VCaP (cell line): ENCODE data around the gene TMEM184A.

Experiments used
- H3K27ac ChIP-seq: fragments of 450-650 bp; 2 replicates; pipeline ENCODE4 v1.5.1; 2017
- TF ChIP-seq, protein P1 (sequence below): fragments of 450-650 bp; conservative IDR thresholded peaks from 2 replicates; pipeline ENCODE4 v1.5.1; 2017; ENCODE audit warnings: mild to moderate bottlenecking, moderate library complexity

The TMEM184A gene

DNA sequence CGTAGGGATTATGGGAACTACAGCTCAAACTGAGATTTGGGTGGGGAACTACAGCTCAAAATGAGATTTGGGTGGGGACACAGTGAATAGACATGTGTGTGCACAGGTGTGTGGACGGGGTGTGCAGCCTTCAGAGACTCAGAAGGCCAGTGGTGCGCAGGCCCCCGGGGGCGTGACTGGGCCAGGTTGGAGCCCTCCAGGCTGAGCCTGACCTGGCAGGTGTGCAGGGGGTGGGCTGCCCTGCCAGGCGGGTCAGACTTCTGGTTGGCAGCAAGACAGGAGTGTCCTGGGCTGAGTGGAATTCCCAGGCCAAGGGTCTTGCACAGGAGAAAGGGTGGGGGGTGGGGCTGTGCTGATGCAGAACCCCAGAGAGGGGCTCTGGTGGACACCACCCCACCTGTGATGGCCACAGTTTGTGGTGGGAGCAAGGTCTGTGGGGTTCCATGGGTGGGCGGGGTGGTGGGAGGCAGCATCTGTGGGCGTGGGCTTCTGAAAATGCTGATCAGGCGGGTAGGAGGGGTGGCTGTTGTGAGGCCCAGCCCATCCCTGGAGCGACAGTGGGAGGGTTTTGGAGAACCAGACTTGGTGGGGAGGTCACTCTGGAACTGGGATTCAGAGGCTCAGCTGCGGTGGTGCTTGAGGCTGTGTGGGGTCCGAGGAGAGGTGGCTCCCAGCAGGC lies 43.1 kb upstream of the TMEM184A start:
- TF ChIP-seq, protein P1, sequence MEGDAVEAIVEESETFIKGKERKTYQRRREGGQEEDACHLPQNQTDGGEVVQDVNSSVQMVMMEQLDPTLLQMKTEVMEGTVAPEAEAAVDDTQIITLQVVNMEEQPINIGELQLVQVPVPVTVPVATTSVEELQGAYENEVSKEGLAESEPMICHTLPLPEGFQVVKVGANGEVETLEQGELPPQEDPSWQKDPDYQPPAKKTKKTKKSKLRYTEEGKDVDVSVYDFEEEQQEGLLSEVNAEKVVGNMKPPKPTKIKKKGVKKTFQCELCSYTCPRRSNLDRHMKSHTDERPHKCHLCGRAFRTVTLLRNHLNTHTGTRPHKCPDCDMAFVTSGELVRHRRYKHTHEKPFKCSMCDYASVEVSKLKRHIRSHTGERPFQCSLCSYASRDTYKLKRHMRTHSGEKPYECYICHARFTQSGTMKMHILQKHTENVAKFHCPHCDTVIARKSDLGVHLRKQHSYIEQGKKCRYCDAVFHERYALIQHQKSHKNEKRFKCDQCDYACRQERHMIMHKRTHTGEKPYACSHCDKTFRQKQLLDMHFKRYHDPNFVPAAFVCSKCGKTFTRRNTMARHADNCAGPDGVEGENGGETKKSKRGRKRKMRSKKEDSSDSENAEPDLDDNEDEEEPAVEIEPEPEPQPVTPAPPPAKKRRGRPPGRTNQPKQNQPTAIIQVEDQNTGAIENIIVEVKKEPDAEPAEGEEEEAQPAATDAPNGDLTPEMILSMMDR: no peak
- no peak overlapping the region for H3K27ac ChIP-seq

DNA sequence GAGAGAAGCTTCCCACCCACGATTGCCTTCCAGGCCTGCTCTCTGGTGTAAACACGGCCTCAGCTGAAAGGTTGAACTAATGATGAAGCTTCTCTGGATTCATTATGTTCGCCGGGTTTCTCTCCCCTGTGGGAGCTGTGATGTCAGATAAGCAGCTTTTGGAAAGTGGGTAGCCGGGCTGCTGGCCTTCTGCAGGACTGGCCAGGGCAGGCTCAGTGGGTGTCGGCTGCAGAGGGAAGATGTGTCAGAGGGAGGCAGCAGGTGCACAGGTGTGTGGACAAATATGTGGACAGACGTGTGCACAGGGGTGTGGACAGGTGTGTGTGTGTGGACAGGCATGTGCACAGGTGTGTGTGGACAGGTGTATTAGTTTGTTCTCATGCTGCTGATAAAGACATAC lies 42.3 kb upstream of the TMEM184A start:
- TF ChIP-seq, protein P1: no peak
- H3K27ac ChIP-seq: no peak overlapping the region

DNA sequence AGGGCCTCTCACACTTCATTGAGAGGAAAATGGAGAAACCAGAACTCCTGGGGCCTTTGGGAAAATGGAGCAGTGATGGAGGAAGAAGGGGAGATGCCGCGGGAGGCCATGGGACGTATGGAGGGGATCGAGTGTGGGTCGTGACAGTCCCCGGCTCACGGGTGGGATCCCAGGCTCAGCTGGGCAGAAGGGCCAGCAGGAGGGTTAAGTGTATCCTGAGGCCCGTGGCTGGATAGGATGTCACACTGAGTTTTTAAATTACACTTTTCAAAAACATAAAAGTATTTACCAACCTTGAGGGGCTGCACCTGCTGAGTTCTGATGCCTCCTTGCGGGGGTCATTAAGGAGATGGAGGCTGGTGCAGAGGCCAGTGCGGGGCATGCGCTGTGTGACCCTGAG lies 41.8 kb upstream of the TMEM184A start:
- no peak overlapping the region for H3K27ac ChIP-seq
- TF ChIP-seq, protein P1: no peak

DNA sequence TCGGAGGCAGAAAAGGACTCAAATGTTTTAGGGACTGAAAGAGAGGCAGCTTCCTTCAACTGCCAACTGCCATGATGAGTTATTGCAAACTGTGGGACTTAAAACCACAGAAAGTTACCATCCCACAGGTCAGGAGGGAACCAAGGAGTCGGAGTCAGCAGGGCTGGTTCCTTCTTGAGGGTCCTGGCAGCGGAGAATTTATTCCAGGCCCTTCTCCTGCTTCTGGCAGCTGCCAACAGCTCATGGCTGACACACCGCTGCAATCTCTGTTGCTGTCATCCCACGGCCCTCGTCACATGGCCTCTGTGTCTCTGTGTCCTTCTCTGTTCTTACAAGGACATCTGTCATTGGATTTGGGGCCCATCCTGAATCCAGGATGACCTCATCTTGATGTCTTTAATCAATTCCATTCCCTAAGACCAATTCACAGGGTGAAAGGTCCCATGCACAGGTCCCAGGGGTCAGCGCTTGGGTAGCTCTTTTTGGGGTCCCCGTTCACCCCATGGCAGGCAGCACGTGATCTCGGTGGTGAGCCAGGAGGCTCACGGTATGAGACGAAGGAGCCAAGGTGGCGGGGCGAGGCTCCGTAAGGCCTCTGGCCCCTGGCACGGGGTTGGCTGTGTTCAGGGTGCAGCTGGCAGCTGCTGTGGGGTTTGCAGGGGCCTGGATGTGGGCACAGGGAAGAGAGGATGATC lies 41.2 kb upstream of the TMEM184A start:
- H3K27ac ChIP-seq: no peak overlapping the region
- TF ChIP-seq, protein P1: no peak

DNA sequence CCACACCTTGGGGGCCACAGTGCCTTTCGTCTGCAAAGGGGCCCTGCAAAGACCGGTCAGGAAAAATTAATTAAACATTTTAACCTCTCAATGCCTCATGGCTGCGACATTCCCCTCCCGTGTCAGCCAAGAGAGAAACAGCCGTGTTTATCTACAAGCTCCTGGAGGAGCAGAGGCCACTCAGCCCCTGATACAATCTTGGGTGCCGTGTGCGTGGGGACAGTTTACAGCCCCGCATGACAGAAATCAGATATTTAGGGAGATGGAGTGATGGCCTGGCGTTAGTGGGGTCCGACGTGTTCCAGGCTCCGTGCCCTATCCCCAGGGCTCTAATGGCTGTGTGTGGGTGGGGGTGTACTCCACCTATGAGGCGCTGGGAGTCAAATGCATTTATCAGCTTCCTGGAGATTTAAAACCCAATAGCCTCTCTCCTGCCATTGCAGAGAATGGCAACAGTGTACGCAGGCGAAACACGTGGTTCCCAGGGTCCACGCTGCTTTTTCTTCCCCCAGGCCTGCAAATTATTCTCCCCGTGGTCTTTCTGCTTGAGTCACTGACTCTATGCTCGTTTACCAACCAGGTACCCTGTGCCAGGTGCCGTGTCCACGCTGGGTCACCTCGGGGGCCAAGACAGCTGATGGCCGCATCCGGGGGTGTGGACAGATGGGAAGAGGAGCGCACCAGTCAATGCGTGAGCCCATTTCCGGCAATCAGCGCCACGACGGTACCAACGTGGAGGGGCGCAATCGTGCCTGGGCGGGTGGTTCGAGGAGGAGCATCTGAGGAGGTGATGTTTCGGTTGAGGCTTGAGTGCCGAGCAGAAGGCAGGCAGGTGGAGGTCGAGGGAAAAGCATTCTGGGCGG lies 40.4 kb upstream of the TMEM184A start:
- TF ChIP-seq, protein P1: no peak
- no peak overlapping the region for H3K27ac ChIP-seq

DNA sequence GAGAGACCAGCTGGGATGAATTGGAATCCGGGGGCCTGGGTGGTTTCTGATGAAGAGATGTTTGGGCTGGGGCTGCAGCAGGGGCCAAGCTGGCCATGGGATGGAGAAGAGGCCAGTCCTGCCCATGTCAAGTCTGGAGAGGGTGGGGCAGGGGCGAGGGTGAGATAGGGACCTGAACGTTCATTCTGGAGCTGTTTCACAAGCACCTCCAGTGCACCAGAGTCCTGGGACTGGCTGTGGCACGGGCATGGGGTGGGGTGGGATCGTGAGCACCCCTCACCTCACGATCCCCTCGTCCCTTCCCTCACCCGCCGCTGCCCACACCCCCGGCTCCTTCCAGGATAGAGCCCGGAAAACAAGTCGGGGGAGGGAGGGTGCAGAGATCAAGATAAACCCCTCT lies 39.6 kb upstream of the TMEM184A start:
- TF ChIP-seq, protein P1: no peak
- no peak overlapping the region for H3K27ac ChIP-seq

DNA sequence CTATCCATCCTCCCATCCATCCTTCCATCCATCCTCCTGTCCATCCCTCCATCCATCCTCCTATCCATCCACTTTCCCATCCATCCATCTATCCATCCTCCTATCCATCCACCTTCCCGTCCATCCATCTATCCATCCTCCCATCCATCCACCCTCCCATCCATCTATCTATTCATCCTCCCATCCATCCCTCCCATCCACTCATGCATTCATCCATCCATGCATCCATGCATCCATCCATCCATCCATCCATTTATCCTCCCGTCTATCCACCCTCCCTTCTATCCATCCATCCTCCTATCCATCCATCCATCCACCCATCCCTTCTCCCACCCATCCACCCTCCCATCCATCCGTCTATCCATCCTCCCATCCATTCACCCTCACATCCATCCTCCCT lies 39.0 kb upstream of the TMEM184A start:
- no peak overlapping the region for H3K27ac ChIP-seq
- TF ChIP-seq, protein P1: no peak
